Measurements from ENCODE around the gene HLA-B. TPM values are rescaled to one million over a fixed set of nuclear protein-coding genes. Genes with fewer than 3 reads are reported as not detected.

Gene HLA-B
- total RNA-seq, 1 donor = 510 TPM

- DNase-seq (ENCODE audit: insufficient read length, low spot score, missing footprints) = peak; percentile 54
- Histone ChIP-seq H3K4me2 (ENCODE audit: insufficient read depth, low read length) (no peak overlapping the region), H3K27me3 (ENCODE audit: insufficient read depth, low read length) (peaks cover 23% of the 10 kb centered on the region), H3K4me1 (ENCODE audit: insufficient read depth, low read length) (peaks cover 8% of the 10 kb centered on the region), H3K9me3 (ENCODE audit: low read depth, low read length) (no peaks in the 10 kb centered on the region), H3K4me3 (ENCODE audit: insufficient read depth, low read length) (no peak overlapping the region), H3K36me3 (ENCODE audit: insufficient read depth, low read length) (peaks cover 21% of the 10 kb centered on the region), H3K27ac (ENCODE audit: low read depth, low read length) (no peak overlapping the region), H3K79me2 (ENCODE audit: insufficient read depth, low read length) (peaks cover 16% of the 10 kb centered on the region), H4K20me1 (ENCODE audit: insufficient read depth, low read length) (peaks cover 18% of the 10 kb centered on the region), H2AFZ (ENCODE audit: low read length) (no peak overlapping the region)
- TF ChIP-seq CTCF (IDR thresholded peaks at IDR 0.05; ENCODE audit: extremely low read depth, low read depth, low read length) = no peak
Observed at GRCh38 chr6:31352683-31353383, 4.1 kb downstream of the HLA-B start.

GRCh38 chr6:31352310-31352682 lies 4.7 kb downstream of the HLA-B start:
- Histone ChIP-seq H2AFZ (ENCODE audit: low read length) (no peak overlapping the region), H3K36me3 (ENCODE audit: insufficient read depth, low read length) (peaks cover 21% of the 10 kb centered on the region), H3K4me2 (ENCODE audit: insufficient read depth, low read length) (no peak overlapping the region), H3K27me3 (ENCODE audit: insufficient read depth, low read length) (peaks cover 24% of the 10 kb centered on the region), H3K4me3 (ENCODE audit: insufficient read depth, low read length) (no peak overlapping the region), H3K79me2 (ENCODE audit: insufficient read depth, low read length) (peaks cover 16% of the 10 kb centered on the region), H4K20me1 (ENCODE audit: insufficient read depth, low read length) (peaks cover 18% of the 10 kb centered on the region), H3K27ac (ENCODE audit: low read depth, low read length) (no peak overlapping the region), H3K9me3 (ENCODE audit: low read depth, low read length) (no peaks in the 10 kb centered on the region), H3K4me1 (ENCODE audit: insufficient read depth, low read length) (peaks cover 8% of the 10 kb centered on the region)
- TF ChIP-seq CTCF (IDR thresholded peaks at IDR 0.05; ENCODE audit: extremely low read depth, low read depth, low read length) = no peak
- DNase-seq (ENCODE audit: insufficient read length, low spot score, missing footprints) = no peak

GRCh38 chr6:31351401-31352309 lies 5.3 kb downstream of the HLA-B start:
- H3K27ac ChIP-seq (ENCODE audit: low read depth, low read length) = no peak overlapping the region
- H3K4me1 ChIP-seq (ENCODE audit: insufficient read depth, low read length) = peaks cover 8% of the 10 kb centered on the region
- H4K20me1 ChIP-seq (ENCODE audit: insufficient read depth, low read length) = peaks cover 18% of the 10 kb centered on the region
- no peak overlapping the region for H3K4me2 ChIP-seq (ENCODE audit: insufficient read depth, low read length)
- peaks cover 13% of the 10 kb centered on the region for H3K79me2 ChIP-seq (ENCODE audit: insufficient read depth, low read length)
- H2AFZ ChIP-seq (ENCODE audit: low read length) = no peak overlapping the region
- H3K9me3 ChIP-seq (ENCODE audit: low read depth, low read length) = no peaks in the 10 kb centered on the region
- no peak for TF ChIP-seq CTCF (IDR thresholded peaks at IDR 0.05; ENCODE audit: extremely low read depth, low read depth, low read length)
- H3K27me3 ChIP-seq (ENCODE audit: insufficient read depth, low read length) = peaks cover 25% of the 10 kb centered on the region
- DNase-seq (ENCODE audit: insufficient read length, low spot score, missing footprints) = no peak
- no peak overlapping the region for H3K4me3 ChIP-seq (ENCODE audit: insufficient read depth, low read length)
- peaks cover 21% of the 10 kb centered on the region for H3K36me3 ChIP-seq (ENCODE audit: insufficient read depth, low read length)

GRCh38 chr6:31351033-31351380 lies 6.0 kb downstream of the HLA-B start:
- Histone ChIP-seq H3K27me3 (ENCODE audit: insufficient read depth, low read length) (peaks cover 25% of the 10 kb centered on the region), H3K4me1 (ENCODE audit: insufficient read depth, low read length) (peaks cover 8% of the 10 kb centered on the region), H3K36me3 (ENCODE audit: insufficient read depth, low read length) (peaks cover 21% of the 10 kb centered on the region), H3K79me2 (ENCODE audit: insufficient read depth, low read length) (peaks cover 12% of the 10 kb centered on the region), H4K20me1 (ENCODE audit: insufficient read depth, low read length) (peaks cover 18% of the 10 kb centered on the region), H3K27ac (ENCODE audit: low read depth, low read length) (no peak overlapping the region), H3K4me3 (ENCODE audit: insufficient read depth, low read length) (no peak overlapping the region), H3K4me2 (ENCODE audit: insufficient read depth, low read length) (no peak overlapping the region), H3K9me3 (ENCODE audit: low read depth, low read length) (no peaks in the 10 kb centered on the region), H2AFZ (ENCODE audit: low read length) (no peak overlapping the region)
- DNase-seq (ENCODE audit: insufficient read length, low spot score, missing footprints) = no peak
- no peak for TF ChIP-seq CTCF (IDR thresholded peaks at IDR 0.05; ENCODE audit: extremely low read depth, low read depth, low read length)
